ENCODE data around the gene BANP. TPM values are rescaled to one million over a fixed set of nuclear protein-coding genes. Genes with fewer than 3 reads are reported as not detected.

Gene BANP
- polyA plus RNA-seq, 4 donors: 14.9 to 29.2 (median 24.4) TPM

DNA sequence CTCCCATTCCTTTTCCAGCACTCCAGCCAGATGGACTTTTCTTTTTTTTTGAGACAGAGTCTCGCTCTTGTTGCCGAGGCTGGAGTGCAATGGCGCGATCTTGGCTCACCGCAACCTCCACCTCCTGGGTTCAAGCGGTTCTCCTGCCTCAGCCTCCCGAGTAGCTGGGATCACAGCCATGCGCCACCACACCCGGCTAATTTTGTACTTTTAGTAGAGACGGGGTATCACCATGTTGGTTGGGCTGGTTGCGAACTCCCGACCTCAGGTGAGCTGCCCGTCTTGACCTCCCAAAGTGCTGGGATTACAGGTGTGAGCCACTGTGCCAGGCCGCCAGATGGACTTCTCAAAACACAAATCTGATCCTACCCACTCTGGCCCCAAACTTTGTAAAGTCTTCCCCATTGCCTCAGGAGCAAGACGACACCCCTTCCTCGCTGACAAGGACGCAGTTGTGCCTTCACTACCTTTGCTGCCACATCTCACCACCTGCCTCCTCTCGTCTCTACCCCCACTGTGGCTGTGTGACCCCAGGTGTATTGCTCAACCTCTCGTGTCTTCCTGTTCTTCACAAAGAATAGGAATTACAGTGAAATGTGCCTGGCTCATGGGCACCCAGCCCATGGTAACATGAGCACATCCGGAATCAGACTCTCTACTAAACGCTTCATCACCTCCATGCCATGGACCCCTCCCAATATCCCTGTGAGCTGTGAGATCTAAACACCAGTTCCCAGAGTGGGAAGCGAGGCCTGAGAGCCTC, 3.7 kb upstream of the BANP start:
- DNase-seq (ENCODE audit: low read depth in 4 of 4, low spot score in 3 of 4): no peak

DNA sequence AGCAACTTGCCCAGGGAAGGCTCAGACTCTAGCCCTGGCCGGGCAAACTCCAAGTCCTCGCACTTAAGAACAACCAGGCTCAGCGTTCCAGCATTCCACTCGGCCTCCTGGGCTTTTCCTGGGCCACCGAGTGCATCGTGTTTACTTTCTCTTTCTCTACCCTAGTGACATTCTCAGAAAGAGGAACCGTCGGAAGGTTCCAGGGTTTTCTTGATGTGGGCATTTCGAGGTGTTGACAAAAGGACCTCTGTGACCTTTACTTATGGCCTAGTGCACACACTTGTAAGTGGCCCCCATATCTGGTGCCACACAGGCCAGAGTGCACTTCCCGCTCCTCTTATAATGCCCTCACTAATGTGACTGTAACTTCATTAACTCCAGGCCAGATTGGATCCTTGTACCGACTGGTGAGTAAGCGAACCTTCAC, 3.1 kb upstream of the BANP start:
- no peak for DNase-seq (ENCODE audit: low read depth in 4 of 4, low spot score in 3 of 4)

DNA sequence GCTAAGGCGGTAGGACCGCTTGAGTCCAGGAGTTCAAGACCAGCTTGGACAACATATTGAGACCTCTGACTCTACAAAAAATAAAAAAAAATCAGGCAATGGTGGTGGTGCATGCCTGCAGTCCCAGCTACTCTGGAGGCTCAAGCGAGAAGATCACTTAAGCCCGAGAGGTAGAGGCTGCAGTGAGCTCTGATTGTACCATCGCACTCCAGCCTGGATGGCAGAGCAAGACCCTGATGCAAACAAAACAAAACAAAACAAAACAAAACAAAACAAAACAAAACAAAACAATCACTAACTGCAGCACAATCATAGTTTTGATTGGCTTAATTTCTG, 2.5 kb upstream of the BANP start:
- DNase-seq (ENCODE audit: low read depth in 4 of 4, low spot score in 3 of 4): no peak

DNA sequence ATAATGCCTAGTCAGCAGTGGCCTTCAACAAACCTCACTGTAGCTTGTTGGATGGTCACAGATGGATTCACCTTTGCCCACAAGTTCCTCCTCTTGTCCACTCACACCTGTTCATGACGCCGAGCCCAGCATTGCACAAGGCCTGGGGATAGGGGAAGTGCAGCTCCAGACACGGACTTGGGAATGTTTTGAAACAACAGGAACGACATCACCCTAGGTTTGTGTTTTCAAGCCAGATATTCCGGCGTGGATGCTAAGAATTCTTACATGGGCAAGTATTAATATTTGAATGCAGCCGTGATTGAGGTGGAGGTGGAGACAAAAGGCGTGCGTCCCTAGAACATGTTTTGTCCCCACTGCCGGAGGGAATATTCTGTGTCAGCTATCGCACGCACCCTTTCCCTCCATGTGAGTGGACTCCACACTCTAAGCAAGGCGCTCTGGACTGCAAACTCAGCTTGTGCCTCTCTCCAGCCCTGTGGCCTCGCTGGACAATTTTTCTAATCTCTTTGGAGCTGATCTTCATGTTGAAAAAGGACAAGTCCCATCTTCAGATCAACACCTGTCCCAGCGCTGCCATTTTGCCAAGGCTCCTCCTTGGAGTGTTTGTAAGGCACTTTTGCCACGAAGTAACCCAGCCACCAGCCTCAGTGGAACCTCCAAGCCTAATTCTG, 2.0 kb upstream of the BANP start:
- no peak for DNase-seq (ENCODE audit: low read depth in 4 of 4, low spot score in 3 of 4)

DNA sequence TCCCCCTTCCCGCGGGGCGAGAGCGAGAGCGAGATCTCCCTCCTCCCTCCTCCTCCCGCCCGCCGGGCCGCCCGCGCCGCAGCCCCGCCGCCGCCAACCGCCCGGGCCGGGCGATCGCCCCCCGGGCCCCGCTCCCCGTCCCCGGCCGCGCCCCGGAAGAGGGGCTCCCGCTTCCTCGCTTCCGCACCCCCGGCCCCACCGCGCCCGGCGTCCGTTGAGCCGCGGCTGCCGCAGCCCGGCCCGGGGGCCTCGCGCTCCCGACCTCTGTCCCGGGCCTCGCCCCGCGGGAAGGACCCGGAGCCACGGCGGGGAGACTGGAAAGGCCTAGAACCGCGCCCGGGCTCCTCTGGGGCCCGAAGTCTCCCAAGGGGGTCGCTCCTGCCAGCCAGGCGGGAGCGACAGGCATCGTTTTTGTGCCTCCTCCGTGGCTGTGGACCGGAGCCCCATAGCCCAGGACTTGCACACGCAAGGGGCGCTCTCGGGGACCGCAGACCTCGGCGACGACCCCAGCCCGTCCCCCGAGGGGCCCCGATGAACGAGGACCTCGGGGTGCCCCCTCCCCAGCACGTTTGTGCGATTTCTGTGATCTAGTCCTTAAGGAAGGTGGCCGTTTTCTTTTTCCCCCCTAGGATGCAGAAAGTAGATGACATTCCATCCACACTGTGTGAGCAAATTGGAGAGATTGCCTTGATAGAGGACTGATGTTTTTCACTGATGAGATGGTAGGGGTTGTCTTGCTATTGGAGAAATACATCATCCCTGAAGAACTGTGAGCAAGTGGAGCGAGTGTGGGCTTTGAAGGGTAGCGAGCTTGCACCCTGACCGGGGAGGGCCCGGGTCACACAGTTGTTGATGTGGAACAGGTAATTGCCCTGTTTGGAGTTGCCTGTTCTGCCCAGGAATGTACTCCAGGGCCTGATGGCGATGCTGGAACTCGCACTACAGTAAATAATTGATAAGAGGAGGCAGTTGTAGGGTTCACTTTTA, 611 bp downstream of the BANP start:
- DNase-seq (ENCODE audit: low read depth in 4 of 4, low spot score in 3 of 4): no peak

DNA sequence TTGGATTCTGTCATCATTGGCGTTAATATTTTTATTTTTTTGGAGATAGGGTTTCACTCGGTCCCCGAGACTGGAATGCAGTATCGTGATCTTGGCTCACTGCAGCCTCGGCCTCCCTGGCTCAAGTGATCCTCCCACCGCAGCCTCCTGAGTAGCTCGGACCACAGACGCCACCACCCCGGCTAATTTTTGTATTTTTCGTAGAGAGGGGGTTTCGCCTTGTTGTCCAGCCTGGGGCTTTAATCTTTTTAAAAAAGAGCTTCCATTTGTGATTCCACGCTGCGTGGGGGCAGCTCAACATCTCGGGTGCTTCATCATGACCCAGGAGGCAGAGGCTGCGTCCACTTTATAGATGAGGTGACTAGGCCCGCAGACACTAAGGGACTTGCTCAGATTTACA, 1.5 kb downstream of the BANP start:
- no peak for DNase-seq (ENCODE audit: low read depth in 4 of 4, low spot score in 3 of 4)

DNA sequence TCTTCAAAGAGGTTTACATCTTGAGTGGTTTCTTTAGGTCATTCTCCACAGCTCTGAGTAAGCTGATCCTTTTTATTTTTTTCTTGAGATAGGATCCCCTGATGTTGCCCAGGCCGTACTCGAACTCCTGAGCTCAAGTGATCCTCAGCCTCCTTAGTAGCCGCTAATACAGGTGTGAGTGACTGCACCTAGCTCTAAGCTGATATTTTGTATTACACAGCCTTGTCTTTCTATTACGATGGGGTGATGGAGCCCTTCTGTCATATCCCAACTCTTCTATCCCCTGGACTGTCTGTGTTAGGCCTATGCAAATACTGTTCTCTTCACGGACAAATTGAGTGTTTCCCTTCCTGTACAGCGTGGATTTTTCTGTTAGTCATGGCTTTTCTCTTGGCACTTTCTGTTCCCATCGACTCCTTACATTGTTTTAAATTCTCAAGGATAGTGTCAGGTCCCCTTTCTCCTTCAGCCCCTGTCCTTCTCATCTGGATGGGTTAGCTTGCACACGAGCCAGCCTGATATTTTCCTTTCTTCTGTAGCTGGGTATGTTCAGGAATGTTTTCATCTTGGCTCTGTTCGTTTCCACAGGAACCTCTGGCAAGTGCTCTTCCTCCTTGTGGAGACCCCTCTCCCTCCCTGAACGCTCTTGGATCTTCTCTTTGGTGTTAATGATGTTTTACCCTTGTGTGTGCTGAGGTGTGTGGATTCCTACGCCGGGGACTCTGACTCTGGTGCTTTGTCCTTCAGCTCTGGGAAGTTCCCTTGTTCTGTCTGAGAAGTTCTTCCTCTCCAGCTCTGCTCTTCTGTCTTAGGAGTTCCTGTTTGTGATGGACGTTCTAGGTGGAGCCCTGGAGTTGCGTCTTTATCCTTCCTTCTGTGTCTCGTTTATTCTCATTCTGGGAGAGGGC, 2.3 kb downstream of the BANP start:
- no peak for DNase-seq (ENCODE audit: low read depth in 4 of 4, low spot score in 3 of 4)

DNA sequence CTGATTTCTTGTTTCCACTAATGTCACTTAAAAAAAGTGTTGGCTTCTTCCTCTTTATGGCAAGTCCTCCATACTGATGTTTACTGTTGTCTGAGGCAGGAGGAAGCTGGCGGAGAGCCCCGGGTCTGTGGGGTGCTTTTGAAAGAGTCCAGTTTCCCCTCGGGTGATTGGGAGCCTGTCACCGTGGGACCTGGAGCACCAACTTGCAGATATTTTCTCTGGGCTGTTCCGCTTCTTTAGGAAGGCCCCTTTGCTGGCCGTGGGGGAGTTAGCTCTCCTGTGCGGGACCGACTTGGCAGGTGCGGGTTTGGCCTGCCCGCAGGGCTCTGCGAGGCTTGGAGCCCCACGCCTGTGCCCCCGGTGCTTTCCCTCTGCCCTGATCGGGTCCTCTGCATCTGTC, 3.1 kb downstream of the BANP start:
- no peak for DNase-seq (ENCODE audit: low read depth in 4 of 4, low spot score in 3 of 4)

DNA sequence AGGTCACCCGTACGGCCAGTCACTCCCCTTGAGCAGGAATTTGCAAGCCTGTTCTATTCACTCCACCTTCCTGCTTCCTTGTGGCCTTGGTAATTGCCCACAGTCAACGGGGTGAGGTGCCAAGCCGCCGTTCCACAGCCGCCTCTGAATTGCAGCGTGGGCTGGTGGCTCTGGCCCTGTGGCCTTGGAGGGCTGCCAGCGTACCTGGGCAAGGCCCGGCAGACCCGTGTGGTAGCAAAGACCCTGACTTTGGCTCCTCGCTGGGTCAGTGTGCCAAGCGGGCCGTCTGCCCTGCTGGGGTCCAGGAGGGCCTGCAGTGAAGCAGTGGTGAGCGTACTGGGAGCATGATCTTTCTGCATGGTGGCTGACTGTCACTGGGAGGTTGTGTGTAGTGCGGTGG, 3.6 kb downstream of the BANP start:
- no peak for DNase-seq (ENCODE audit: low read depth in 4 of 4, low spot score in 3 of 4)

DNA sequence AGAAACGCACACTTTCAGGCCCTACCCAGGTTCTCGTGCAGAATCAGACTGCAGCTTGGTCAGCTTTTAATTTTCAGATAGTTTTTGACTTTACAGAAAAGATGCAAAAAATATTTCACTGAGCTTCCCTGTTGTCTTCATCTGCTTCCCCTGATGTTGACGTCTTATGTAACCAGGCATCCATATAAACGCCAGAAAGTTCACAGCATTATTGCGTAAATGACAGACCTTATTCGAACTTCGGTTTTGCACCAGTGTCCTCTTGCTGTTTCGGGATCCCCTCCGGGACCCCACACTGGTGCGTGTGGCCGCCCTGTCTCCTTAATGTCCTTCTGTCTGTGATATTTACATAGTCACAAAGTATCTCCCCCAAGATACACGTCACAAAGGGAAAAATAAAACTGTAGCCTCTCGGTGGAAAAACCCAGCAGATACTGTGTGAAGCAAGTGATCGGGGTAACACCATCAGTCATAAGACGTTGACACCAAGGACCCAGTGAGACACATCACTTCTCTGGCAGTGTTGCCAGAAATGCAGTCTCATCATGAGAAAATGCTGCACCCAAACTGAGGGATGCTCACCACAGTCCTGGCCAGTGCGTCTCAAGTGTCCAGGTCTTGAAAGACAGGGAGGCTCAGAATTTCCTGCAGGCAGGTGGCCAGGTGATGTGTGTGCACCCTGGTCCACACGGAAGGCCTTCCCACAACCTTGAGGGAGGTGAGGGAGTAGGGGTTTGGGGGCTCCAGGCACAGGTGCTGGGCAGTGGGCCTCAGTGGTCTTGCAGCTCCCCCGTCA, 4.3 kb downstream of the BANP start:
- no peak for DNase-seq (ENCODE audit: low read depth in 4 of 4, low spot score in 3 of 4)

DNA sequence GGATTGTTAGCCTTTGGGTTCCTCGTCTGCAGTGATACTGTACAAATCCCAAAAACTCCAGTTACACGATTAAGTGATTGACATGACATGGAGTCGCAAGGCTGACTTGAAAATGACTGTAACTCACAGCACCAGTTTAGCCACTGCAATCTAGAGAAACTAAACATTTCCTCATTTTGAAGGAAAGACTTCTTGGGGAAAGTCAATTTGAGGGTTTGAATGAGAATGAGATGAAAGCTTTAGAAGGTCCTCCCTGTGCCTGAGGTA, 4.8 kb downstream of the BANP start:
- DNase-seq (ENCODE audit: low read depth in 4 of 4, low spot score in 3 of 4): no peak

DNA sequence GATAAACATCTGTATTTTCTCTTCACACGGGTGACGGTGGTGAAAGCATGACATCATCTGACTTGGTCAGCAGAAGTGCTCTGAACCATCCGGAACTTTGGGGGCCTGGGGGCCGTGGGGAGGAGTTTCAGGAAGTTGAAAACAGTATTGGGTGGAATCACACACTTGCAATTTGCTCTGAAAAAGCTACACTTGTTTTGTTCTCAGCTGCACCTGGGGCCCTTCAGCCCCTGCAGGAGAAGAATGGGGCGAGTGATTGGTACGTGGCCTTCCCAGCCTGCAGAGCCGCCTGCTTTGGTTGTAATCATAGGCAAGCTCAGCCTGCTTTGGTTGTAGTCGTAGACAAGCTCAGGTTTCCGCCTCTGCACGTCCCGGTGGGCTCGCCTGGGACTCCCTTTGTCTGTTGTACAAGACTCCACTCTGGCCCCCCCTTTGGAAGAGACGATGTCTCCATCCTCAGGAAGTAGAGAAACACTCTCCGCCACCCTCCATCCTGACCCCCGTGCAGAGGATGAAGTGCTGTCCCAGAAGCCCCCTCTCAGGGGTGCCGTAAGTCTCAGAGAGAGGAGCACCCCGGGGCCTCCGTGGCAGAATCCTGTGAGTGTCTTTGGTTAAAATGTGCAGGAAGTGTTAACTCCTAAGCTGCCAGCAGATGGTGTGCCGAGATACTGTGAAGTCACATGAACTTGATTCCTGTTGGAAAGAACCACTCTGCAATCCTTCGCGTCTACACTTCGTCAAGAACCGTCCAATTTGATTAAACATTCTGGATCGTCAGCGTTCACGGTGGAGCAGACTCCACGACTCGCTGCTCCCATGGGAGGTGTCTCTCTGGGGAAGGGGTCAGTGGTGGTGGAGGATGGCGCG, 5.4 kb downstream of the BANP start:
- DNase-seq (ENCODE audit: low read depth in 4 of 4, low spot score in 3 of 4): peak in 2 of 4 donors; percentile 41 to 50

DNA sequence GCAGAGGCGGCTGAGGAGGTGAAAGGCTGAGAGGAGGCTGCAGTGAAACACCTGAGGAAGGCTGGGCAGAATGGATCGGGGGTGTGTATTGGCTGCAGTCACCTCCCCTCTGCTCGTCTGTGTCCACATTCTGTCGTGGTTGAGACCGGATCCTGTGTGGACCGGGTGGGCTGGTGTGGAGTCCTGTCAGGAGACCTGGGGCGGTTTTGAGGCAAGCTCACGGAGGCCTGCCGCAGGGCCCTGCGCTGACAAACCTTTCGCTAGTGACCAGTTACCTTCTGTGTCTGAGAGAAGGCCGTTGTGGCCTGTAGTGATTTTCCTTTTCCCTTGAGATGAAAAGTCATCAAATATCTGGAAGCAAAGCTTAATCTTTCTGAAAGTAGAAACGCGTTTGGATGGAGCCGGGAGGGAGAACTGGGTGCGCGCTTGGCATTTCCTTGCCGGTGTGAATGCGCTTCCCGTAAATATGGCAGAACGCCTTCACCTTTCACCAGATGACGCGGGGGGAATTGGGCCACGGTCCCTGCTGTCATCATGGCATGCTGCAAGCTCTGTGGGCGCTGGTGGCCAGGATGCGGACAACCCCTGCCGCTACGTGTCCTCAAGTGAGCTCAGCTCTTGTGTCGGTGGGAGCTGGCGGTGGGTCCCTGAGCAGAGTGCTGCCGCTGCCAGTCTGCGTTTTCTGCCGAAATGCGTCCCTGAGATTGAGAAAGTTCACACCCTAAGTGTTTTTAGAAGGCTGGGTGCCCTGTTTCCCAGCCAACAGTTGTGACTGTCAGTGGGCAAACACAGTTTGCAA, 6.3 kb downstream of the BANP start:
- DNase-seq (ENCODE audit: low read depth in 4 of 4, low spot score in 3 of 4): no peak

DNA sequence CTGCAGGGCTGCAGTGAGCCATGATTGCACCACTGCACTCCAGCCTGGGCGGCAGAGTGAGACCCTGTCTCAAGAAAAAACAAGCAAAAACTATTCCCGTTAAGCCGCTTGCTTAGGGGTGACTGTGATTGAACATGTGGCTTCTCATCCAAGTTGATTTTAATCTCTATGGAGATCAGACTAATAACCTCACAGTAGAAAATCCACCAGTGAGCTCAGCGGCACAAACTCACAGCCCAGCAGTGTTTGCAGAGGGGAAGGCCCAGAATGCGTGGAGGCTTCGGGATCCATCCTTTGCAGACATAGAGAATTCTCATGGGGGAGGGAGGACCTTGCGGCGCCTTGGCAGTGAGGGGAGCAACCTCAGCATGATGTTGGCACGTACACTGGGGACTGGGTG, 7.4 kb downstream of the BANP start:
- no peak for DNase-seq (ENCODE audit: low read depth in 4 of 4, low spot score in 3 of 4)

DNA sequence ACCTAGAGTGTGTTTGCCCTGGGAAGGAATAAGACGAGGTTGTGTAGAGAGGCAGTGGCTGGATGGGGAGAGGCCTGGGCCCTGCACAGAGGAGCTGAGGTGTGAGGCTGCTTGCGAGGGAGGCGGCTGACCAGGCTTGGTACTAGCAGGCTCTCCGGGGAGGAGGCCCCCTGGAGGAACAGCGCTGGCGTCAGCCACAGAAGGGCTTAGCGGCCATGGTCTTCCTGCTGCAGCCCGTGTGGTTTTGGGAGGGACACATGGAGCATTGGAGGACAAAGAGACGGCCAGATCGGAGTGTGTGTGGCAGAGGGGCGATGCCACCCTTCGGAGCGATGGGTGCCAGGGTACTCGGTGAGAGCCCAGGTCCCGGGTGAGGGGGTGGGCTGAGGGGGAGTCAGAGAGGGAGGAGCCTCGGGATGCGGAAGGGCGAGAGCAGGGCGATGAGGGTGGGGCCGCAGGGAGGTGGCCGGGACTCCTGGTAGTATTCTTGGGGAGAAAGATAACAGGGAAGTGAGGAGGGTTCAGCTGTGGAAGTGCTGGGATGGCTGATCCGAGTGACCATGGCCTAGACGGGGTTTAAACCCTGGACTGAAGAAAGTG, 8.3 kb downstream of the BANP start:
- DNase-seq (ENCODE audit: low read depth in 4 of 4, low spot score in 3 of 4): no peak

DNA sequence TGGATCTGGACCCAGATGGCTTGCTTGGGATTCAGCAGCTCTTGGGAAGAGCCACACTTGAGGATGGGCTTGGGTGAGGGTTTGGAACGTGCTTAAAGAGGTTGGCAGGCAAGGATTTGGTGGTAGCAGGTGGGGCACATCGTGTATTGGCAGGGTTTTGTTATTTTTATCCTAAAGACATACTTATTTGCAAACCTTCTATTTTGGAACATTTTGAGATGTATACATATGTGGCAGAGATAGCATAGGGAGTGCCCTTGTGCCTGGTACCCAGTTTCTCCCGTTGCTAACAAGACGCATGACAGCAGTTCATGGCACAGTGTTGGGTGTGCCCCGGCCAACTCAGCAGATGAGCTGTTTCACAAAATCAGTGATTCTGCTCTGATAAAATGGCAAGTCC, 9.1 kb downstream of the BANP start:
- no peak for DNase-seq (ENCODE audit: low read depth in 4 of 4, low spot score in 3 of 4)

DNA sequence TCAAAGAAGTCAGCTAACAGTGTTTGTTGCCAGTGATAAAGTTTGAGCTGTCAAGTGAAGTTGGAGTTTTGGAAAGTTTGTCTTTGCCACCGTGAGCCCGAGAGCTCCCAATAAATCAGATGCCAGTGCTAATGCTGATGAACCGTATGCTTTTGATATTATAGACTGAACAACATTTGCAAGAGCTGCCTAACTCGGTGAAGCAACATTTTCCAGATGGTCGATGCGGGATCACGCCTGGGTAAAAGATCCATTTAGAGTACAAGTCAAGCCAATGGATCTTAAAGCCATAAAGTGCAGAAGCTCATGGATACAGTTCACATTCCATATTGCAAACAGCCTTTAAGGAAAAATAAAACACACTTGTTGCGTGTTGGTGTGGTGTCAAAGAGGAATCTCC, 9.6 kb downstream of the BANP start:
- no peak for DNase-seq (ENCODE audit: low read depth in 4 of 4, low spot score in 3 of 4)

DNA sequence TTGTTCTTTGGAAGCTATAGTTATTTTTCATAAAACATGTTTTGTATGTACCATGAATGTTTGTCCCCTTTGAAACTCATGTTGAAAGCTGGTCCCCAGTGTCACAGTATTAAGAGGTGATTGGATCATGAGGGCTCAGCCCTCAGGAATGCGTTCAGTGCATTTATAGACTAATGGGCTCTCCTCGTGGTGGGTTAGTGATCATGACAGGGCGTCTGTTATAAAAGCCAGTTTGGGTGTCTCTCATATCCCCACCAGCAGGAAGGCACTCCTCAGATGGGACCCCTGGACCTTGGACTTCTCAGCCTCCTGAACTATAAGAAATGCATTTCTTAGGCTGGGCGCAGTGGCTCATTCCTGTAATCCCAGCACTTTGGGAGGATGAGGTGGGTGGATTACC, 10.4 kb downstream of the BANP start:
- DNase-seq (ENCODE audit: low read depth in 4 of 4, low spot score in 3 of 4): no peak

All from left renal pelvis (tissue), 4 donors.